ENCODE data around the gene CFAP97D1.

DNA sequence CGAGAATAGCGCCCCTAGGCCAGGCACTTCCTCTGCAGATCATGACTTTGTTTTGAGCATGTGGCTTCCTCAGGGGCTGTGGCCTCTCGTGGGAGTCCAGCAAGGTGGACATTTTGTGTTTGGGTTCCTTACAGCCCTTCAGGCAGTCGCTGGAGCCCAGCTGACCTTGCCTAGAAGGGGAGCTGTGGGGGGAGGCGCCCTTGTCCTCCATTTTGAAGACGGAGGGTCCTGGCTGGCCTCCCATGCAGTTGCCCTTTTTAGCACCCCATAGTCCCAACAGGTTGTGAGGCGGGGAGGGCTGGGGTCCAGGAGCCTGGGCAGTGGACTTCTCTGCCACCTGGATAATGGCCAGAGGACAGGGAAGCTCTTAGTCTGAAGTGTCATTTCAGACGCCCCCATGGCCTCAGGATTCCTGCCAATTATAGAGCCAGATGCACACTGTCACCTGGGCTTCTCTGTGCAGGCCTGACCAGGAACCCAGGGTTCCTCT, 23.0 kb upstream of the CFAP97D1 start:
- TF ChIP-seq, protein P1, sequence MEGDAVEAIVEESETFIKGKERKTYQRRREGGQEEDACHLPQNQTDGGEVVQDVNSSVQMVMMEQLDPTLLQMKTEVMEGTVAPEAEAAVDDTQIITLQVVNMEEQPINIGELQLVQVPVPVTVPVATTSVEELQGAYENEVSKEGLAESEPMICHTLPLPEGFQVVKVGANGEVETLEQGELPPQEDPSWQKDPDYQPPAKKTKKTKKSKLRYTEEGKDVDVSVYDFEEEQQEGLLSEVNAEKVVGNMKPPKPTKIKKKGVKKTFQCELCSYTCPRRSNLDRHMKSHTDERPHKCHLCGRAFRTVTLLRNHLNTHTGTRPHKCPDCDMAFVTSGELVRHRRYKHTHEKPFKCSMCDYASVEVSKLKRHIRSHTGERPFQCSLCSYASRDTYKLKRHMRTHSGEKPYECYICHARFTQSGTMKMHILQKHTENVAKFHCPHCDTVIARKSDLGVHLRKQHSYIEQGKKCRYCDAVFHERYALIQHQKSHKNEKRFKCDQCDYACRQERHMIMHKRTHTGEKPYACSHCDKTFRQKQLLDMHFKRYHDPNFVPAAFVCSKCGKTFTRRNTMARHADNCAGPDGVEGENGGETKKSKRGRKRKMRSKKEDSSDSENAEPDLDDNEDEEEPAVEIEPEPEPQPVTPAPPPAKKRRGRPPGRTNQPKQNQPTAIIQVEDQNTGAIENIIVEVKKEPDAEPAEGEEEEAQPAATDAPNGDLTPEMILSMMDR (conservative IDR thresholded peaks at IDR 0.05 in 1 of 2, IDR thresholded peaks at IDR 0.05 in 1 of 2; ENCODE audit: extremely low read depth in 1 of 2, insufficient read depth in 1 of 2, low read depth in 1 of 2, low read length in 2 of 2): no peak
- no peak for TF ChIP-seq EZH2 (IDR thresholded peaks at IDR 0.05; ENCODE audit: borderline replicate concordance, low read length)
